ENCODE data around the gene CHST11.

GRCh38 chr12:104694161-104694560, 237.4 kb downstream of the CHST11 start:
- TF ChIP-seq CTCF (IDR thresholded peaks at IDR 0.05; ENCODE audit: insufficient read depth, low read length, poor library complexity, severe bottlenecking) (no peak), EZH2phosphoT487 (conservative IDR thresholded peaks at IDR 0.05; ENCODE audit: low read length) (no peak)
